ENCODE results near the gene GLIPR1L2. TPM values are rescaled to one million over a fixed set of nuclear protein-coding genes. Genes with fewer than 3 reads are reported as not detected.
"Not testable (repeated sequence)": the region's sequence is repeated elsewhere in the genome, so short reads cannot be mapped to it uniquely, and the experiment has no call there.

The GLIPR1L2 gene
- total RNA-seq: not detected
- polyA plus RNA-seq: under 1 TPM; 0.46 to 0.93 (median 0.78) TPM
- long read RNA-seq, donor 1: 0 reads
- long read RNA-seq, donor 2, partial matches to known transcripts: 0 of 1 reads
- long read RNA-seq, donor 2, other reads (novel, unspliced or antisense): 0 of 1 reads
- long read RNA-seq, donor 3, partial matches to known transcripts: 0 of 2 reads
- long read RNA-seq, donor 3, other reads (novel, unspliced or antisense): 0 of 2 reads
- long read RNA-seq, donor 4: 0 reads
- long read RNA-seq, donor 5: 0 reads
- long read RNA-seq, donor 6: 0 reads
- long read RNA-seq, donor 7: 0 reads
- long read RNA-seq, donor 8: 0 reads
- long read RNA-seq, donor 9: 0 reads
- long read RNA-seq, donor 10: 0 reads

DNA sequence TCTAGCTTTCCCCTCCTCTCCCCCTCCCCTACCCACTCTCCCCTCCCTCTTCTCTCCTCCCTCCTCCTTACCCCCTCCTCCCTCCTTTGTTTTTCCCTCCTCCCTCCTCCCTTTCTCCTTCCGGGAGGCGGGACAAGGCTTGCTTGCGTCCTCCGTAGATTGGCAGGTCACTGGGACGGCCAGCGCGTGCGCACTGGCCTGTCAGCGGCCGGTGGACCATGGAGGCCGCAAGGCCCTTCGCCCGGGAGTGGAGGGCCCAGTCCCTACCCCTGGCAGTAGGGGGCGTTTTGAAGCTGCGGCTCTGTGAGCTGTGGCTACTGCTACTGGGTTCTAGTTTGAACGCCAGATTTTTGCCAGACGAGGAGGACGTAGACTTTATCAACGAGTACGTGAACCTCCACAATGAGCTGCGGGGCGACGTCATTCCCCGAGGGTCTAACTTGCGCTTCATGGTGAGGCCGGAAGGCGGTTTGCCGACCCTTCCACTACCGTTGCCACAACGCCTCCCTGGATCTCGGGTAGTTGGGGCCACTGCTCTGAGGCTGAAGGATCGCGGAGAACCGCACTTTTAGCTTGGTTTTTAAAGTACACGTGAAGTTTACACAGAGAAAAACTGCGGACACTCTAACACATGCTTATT, at the start of gene GLIPR1L2:
Gene GLIPR1L2, plus strand, starts transcription at position 191 of the 640 bp plus-strand sequence. Its CDS starts 28 bp downstream, at position 219.
- Histone ChIP-seq H3K9me3 (no peaks in the 10 kb centered on the region), H3K4me3 (peak within 1 kb of the TSS; percentile 47 to 60 (median 58)), H3K27ac (peak within 1 kb of the TSS; percentile 73 to 95 (median 88)), H3K27me3 (no peaks in the 10 kb centered on the region), H3K36me3 (no peaks in the 10 kb centered on the region), H3K4me1 (peaks cover 13 to 29% (median 18%) of the 10 kb centered on the region in 4 donors)
- intact Hi-C loops (cut with DNase I; ENCODE audit: low total_unique reads): no loop called here
- TF ChIP-seq POLR2A (IDR thresholded peaks at IDR 0.05) (peak in 1 of 4 donors; percentile 26), EP300 (IDR thresholded peaks at IDR 0.05) (no peak), POLR2AphosphoS5 (IDR thresholded peaks at IDR 0.05) (peak; percentile 84 to 97 (median 94)), CTCF (IDR thresholded peaks at IDR 0.05) (peak in 5 of 7 experiments; percentile 66 to 85 (median 83))
- DNase-seq: peak; percentile 95 to 99
- WGBS, 5 donors: 0 to 5% (median 3%) methylated on average over 27 to 36 of the region's 36 CpGs

- H3K27ac ChIP-seq: no peak overlapping the region
- intact Hi-C loops (cut with DNase I; ENCODE audit: low total_unique reads): no loop called here
- 89 to 96% (median 92%) methylated on average over 4 to 5 of the region's 5 CpGs for WGBS, 5 donors
- no peak overlapping the region for H3K4me3 ChIP-seq
- no peaks in the 10 kb centered on the region for H3K36me3 ChIP-seq
- H3K9me3 ChIP-seq: no peaks in the 10 kb centered on the region
- TF ChIP-seq EP300 (IDR thresholded peaks at IDR 0.05): no peak
- TF ChIP-seq CTCF (IDR thresholded peaks at IDR 0.05): no peak
- TF ChIP-seq POLR2AphosphoS5 (IDR thresholded peaks at IDR 0.05): no peak
- no peak for TF ChIP-seq POLR2A (IDR thresholded peaks at IDR 0.05)
- H3K27me3 ChIP-seq: no peaks in the 10 kb centered on the region
- no peak for DNase-seq
- H3K4me1 ChIP-seq: no peaks in the 10 kb centered on the region
Observed at GRCh38 chr12:75341873-75342272, 49.0 kb upstream of the GLIPR1L2 start.

DNA sequence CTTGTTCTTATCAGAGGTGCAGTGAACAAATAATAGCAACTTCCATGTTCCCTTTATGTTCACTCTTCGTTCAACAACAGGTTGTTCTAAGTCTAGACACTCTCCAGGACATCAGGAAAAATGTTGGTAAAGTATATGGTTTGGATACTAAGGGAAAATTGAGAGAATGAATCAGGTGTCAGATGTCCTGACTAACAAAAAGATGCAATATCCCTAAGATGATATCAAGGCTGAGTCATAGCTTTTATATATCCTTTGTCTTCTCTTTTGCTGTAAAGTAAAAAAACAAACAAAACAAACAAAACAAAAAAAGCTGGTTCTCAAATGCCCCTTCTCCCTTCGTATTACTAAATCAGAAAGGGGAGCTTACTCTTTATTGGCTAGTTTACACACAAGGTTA, 45.4 kb upstream of the GLIPR1L2 start:
- no peak overlapping the region for H3K27ac ChIP-seq
- no peaks in the 10 kb centered on the region for H3K9me3 ChIP-seq
- H3K4me3 ChIP-seq: no peak overlapping the region
- intact Hi-C loops (cut with DNase I; ENCODE audit: low total_unique reads): no loop called here
- TF ChIP-seq POLR2A (IDR thresholded peaks at IDR 0.05): no peak
- no peak for TF ChIP-seq POLR2AphosphoS5 (IDR thresholded peaks at IDR 0.05)
- no peak for TF ChIP-seq CTCF (IDR thresholded peaks at IDR 0.05)
- TF ChIP-seq EP300 (IDR thresholded peaks at IDR 0.05): no peak
- 73 to 81% (median 76%) methylated on average over 2 of the region's 2 CpGs for WGBS, 5 donors
- no peaks in the 10 kb centered on the region for H3K36me3 ChIP-seq
- no peaks in the 10 kb centered on the region for H3K4me1 ChIP-seq
- DNase-seq: no peak
- H3K27me3 ChIP-seq: no peaks in the 10 kb centered on the region

DNA sequence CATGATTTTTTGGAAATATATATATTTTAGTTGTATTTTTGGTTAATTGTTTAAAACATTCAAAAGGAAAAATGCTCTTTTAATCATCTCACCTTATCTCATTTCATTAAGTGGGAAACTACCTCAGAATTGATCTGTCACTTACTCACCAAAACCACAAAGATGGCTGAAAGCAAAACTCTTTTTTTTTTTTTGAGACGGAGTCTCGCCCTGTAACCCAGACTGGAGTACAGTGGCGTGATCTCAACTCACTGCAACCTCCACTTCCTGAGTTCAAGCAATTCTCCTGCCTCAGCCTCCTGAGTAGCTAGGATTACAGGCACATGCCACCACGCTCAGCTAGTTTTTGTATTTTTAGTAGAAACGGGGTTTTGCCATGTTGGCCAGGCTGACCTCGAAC, 44.7 kb upstream of the GLIPR1L2 start:
- intact Hi-C loops (cut with DNase I; ENCODE audit: low total_unique reads); H3K36me3 ChIP-seq; DNase-seq; H3K27me3 ChIP-seq; H3K9me3 ChIP-seq; H3K4me3 ChIP-seq; H3K27ac ChIP-seq; H3K4me1 ChIP-seq: not testable (repeated sequence)
- 75 to 98% (median 84%) methylated on average over 6 of the region's 6 CpGs for WGBS, 5 donors
